SK-N-SH (cell line): Measurements from ENCODE around the gene SGF29. TPM values are rescaled to one million over a fixed set of nuclear protein-coding genes. Genes with fewer than 3 reads are reported as not detected.

Experiments used
- CTCF ChIA-PET: fragments of 300-600, 350-600 bp; formaldehyde crosslinking; extraction: SDS; loops from one replicate; lab custom pipeline; 2021; lab: Yijun Ruan, JAX
- POLR2A ChIA-PET: fragments of 350-600 bp; sonication (Branson Sonifier 250); formaldehyde crosslinking; extraction: SDS; loops from one replicate; lab custom pipeline; 2020; ENCODE audit warnings: antibody characterized with exemption, inconsistent platforms; lab: Yijun Ruan, JAX
- DNase-seq: peaks from one replicate; pipeline ENCODE4 v3.0.0; 2012
- H2AFZ ChIP-seq: fragments of 200-600 bp; sonication (generic); 2 replicates; pipeline ENCODE4 v1.8.1; 2016; ENCODE audit warnings: antibody characterized with exemption, mild to moderate bottlenecking, low read depth
- H3F3A ChIP-seq: fragments of 200-600 bp; sonication (generic); replicated peaks from 2 replicates; pipeline ENCODE3; 2016; ENCODE audit warnings: antibody characterized with exemption, mild to moderate bottlenecking; ENCODE audit not compliant: insufficient read depth
- H3K27ac ChIP-seq, 2 experiments: fragments of 200-500 bp in 1 of 2; fragments of 200-600 bp in 1 of 2; sonication (Bioruptor generic) in 1 of 2; sonication (generic), shearing (Covaris generic) in 1 of 2; 2 replicates each; pipeline versions ENCODE4 v1.5.1 to v1.6.1; 2014 to 2016; ENCODE audit warnings: low read depth in 2 of 2, inconsistent platforms in 1 of 2, low read length in 1 of 2, mild to moderate bottlenecking in 1 of 2, mixed read lengths in 1 of 2
- H3K27me3 ChIP-seq: fragments of 200-600 bp; sonication (generic), shearing (Covaris generic); 2 replicates; pipeline ENCODE4 v1.6.1; 2016; ENCODE audit warnings: mixed run types; ENCODE audit not compliant: insufficient read depth
- H3K36me3 ChIP-seq, 2 experiments: fragments of 200-500 bp in 1 of 2; fragments of 200-600 bp in 1 of 2; sonication (Bioruptor generic) in 1 of 2; sonication (generic) in 1 of 2; replicated peaks in 1 of 2; 2 replicates each; pipeline versions ENCODE3 to v1.5.1; 2014 to 2016; ENCODE audit warnings: low read length in 1 of 2, mild to moderate bottlenecking in 1 of 2; ENCODE audit not compliant: insufficient read depth in 2 of 2, control insufficient read depth in 1 of 2
- H3K4me1 ChIP-seq, 2 experiments: fragments of 200-500 bp in 1 of 2; fragments of 200-600 bp in 1 of 2; sonication (Bioruptor generic) in 1 of 2; sonication (generic), shearing (Covaris generic) in 1 of 2; 2 replicates each; pipeline versions ENCODE4 v1.5.1 to v1.6.1; 2014 to 2016; ENCODE audit warnings: low read depth in 1 of 2, low read length in 1 of 2, mixed run types in 1 of 2; ENCODE audit not compliant: insufficient read depth in 2 of 2, control insufficient read depth in 1 of 2
- H3K4me2 ChIP-seq: fragments of 200-600 bp; sonication (generic), shearing (Covaris generic); 2 replicates; pipeline ENCODE4 v1.6.1; 2017; ENCODE audit warnings: mixed run types
- H3K4me3 ChIP-seq, 2 experiments: fragments of 200-500 bp in 1 of 2; fragments of 200-600 bp in 1 of 2; sonication (Bioruptor generic) in 1 of 2; sonication (generic), shearing (Covaris generic) in 1 of 2; 2 replicates each; pipeline versions ENCODE4 v1.5.1 to v1.8.1; 2014 to 2016; ENCODE audit warnings: low read depth in 2 of 2, inconsistent platforms in 1 of 2, low read length in 1 of 2, mild to moderate bottlenecking in 1 of 2, mixed read lengths in 1 of 2, moderate library complexity in 1 of 2
- H3K79me2 ChIP-seq: fragments of 200-600 bp; sonication (generic); 2 replicates; pipeline ENCODE4 v1.8.1; 2017; ENCODE audit warnings: mild to moderate bottlenecking; ENCODE audit not compliant: insufficient read depth
- H3K9ac ChIP-seq: fragments of 200-600 bp; sonication (generic); 2 replicates; pipeline ENCODE4 v1.6.1; 2017; ENCODE audit warnings: mixed run types
- H3K9me2 ChIP-seq: fragments of 200-600 bp; sonication (generic); 2 replicates; pipeline ENCODE4 v1.6.1; 2017; ENCODE audit warnings: mixed run types
- H3K9me3 ChIP-seq: fragments of 200-600 bp; sonication (generic); 2 replicates; pipeline ENCODE4 v1.6.1; 2017; ENCODE audit warnings: mixed run types, mild to moderate bottlenecking, moderate library complexity
- H4K20me1 ChIP-seq: fragments of 200-600 bp; sonication (generic); 2 replicates; pipeline ENCODE4 v1.6.1; 2017; ENCODE audit warnings: mild to moderate bottlenecking, mixed run types; ENCODE audit not compliant: insufficient read depth
- CHD2 ChIP-seq: fragments of 150-350 bp; IDR thresholded peaks from 2 replicates; pipeline ENCODE4 v1.6.1; 2018; ENCODE audit warnings: low read length; ENCODE audit not compliant: partially characterized antibody
- EP300 ChIP-seq, 2 experiments: IDR thresholded peaks; 2 replicates each; pipeline versions ENCODE4 v1.4.0 to v1.6.1; 2012; ENCODE audit warnings: borderline replicate concordance in 1 of 2, low read depth in 1 of 2, low read length in 1 of 2
- FOSL2 ChIP-seq: IDR thresholded peaks from 2 replicates; pipeline ENCODE4 v1.4.0; 2012; ENCODE audit warnings: low read depth, mild to moderate bottlenecking, moderate library complexity, borderline replicate concordance
- FOXM1 ChIP-seq: IDR thresholded peaks from 2 replicates; pipeline ENCODE4 v1.4.0; 2012; ENCODE audit warnings: low read depth, mild to moderate bottlenecking
- GATA2 ChIP-seq: sonication (generic); formaldehyde crosslinking; IDR thresholded peaks from 2 replicates; pipeline ENCODE4 v1.5.0; 2020; ENCODE audit warnings: mild to moderate bottlenecking, missing genetic modification reagents
- JUND ChIP-seq: IDR thresholded peaks from 2 replicates; pipeline ENCODE4 v1.4.0; 2012
- MEF2A ChIP-seq: IDR thresholded peaks from 2 replicates; pipeline ENCODE4 v1.4.0; 2012; ENCODE audit warnings: low read depth, borderline replicate concordance
- MXI1 ChIP-seq: IDR thresholded peaks from 2 replicates; pipeline ENCODE4 v1.6.1; 2012; ENCODE audit warnings: mild to moderate bottlenecking, low read depth, low read length, improper control_type of control experiment
- NRF1 ChIP-seq: IDR thresholded peaks from 2 replicates; pipeline ENCODE4 v1.6.1; 2012; ENCODE audit warnings: low read depth, mild to moderate bottlenecking, low read length
- POLR2AphosphoS5 ChIP-seq: IDR thresholded peaks from 2 replicates; pipeline ENCODE4 v1.6.1; 2012; ENCODE audit warnings: low read depth, low read length
- RCOR1 ChIP-seq: fragments of 150-350 bp; IDR thresholded peaks from 2 replicates; pipeline ENCODE4 v1.6.1; 2017; ENCODE audit warnings: antibody characterized with exemption, low read length
- RFX5 ChIP-seq: IDR thresholded peaks from 2 replicates; pipeline ENCODE4 v1.6.1; 2012; ENCODE audit warnings: mild to moderate bottlenecking, improper control_type of control experiment, low read length
- RXRA ChIP-seq: IDR thresholded peaks from 2 replicates; pipeline ENCODE4 v1.4.0; 2012; ENCODE audit warnings: low read depth, mild to moderate bottlenecking, borderline replicate concordance
- TEAD4 ChIP-seq: IDR thresholded peaks from 2 replicates; pipeline ENCODE4 v1.4.0; 2012; ENCODE audit warnings: mild to moderate bottlenecking, borderline replicate concordance; ENCODE audit not compliant: insufficient read depth
- YY1 ChIP-seq: IDR thresholded peaks from 2 replicates; pipeline ENCODE4 v1.4.0; 2012; ENCODE audit warnings: low read depth, mild to moderate bottlenecking
- WGBS: methylation state at CpG from one replicate; pipeline ENCODE4 v1.1.6; 2017; ENCODE audit warnings: low lambda C conversion rate; 5-methylcytosine and 5-hydroxymethylcytosine counted together
- polyA plus RNA-seq, 3 experiments: library from polyadenylated mRNA; depleted of rRNA; stranded (reverse); fragments of >200 nt; gene quantifications; 2 replicates each; pipeline ENCODE4 v1.2.3, GENCODE V29; 2012
- TF ChIP-seq, protein P1 (sequence below): IDR thresholded peaks from 2 replicates; pipeline ENCODE4 v1.4.0; 2012; ENCODE audit warnings: low read depth, borderline replicate concordance
- TF ChIP-seq, protein P2 (sequence below): IDR thresholded peaks from 2 replicates; pipeline ENCODE4 v1.6.1; 2012; ENCODE audit warnings: mild to moderate bottlenecking, low read depth, low read length, moderate library complexity
- TF ChIP-seq, protein P3 (sequence below): fragments of 150-350 bp; IDR thresholded peaks from 2 replicates; pipeline ENCODE4 v1.6.1; 2017; ENCODE audit warnings: antibody characterized with exemption, low read length, low read depth, borderline replicate concordance
- TF ChIP-seq, protein P4 (sequence below): IDR thresholded peaks from 2 replicates; pipeline ENCODE4 v1.4.0; 2012; ENCODE audit warnings: low read depth, borderline replicate concordance

Gene SGF29
- polyA plus RNA-seq, 1 of the 3 experiments (the other 2 are of a cell fraction) = 4.6 TPM

DNA sequence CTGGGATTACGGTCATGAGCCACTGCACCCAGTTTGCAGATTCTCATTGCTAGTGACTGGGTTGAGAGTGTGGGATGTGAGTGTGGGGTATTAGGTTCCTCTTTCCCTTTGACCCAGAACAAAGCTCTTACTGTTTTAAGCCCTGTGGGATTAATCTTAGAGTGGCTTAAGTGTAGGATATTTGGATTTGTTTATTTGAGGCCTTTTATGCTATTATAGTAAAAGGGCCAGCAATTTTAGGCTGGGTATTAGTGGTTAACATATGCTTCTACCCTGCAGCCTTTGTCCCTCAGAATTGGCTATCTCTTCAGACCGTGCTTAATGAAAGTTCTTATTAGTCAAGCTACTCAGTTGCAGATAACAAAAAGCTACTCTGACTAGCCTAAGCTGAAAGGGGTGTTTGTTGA lies 3.2 kb downstream of the SGF29 start:
- Histone ChIP-seq H3K9ac (no peak overlapping the region), H3K9me3 (no peaks in the 10 kb centered on the region), H3F3A (no peaks in the 10 kb centered on the region), H2AFZ (no peak overlapping the region), H3K4me3 (no peak overlapping the region), H4K20me1 (no peaks in the 10 kb centered on the region), H3K9me2 (no peaks in the 10 kb centered on the region), H3K4me1 (peaks cover 0 to 3% of the 10 kb centered on the region in 2 experiments; a peak in 2 of 4 replicates), H3K4me2 (no peak overlapping the region), H3K27me3 (no peaks in the 10 kb centered on the region), H3K36me3 (peaks cover 0 to 6% of the 10 kb centered on the region in 2 experiments), H3K79me2 (peaks cover 13% of the 10 kb centered on the region), H3K27ac (no peak overlapping the region)
- WGBS = 93% methylated on average over 2 of the region's 2 CpGs
- TF ChIP-seq FOXM1 (no peak), MXI1 (no peak), POLR2AphosphoS5 (no peak), CHD2 (no peak), YY1 (no peak), NRF1 (no peak), RFX5 (no peak)
- TF ChIP-seq, protein P1, sequence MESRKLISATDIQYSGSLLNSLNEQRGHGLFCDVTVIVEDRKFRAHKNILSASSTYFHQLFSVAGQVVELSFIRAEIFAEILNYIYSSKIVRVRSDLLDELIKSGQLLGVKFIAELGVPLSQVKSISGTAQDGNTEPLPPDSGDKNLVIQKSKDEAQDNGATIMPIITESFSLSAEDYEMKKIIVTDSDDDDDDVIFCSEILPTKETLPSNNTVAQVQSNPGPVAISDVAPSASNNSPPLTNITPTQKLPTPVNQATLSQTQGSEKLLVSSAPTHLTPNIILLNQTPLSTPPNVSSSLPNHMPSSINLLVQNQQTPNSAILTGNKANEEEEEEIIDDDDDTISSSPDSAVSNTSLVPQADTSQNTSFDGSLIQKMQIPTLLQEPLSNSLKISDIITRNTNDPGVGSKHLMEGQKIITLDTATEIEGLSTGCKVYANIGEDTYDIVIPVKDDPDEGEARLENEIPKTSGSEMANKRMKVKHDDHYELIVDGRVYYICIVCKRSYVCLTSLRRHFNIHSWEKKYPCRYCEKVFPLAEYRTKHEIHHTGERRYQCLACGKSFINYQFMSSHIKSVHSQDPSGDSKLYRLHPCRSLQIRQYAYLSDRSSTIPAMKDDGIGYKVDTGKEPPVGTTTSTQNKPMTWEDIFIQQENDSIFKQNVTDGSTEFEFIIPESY = no peak
- ChIA-PET CTCF (interaction anchor here (0.6 to 0.7 kb wide), 2 partner anchors 79 to 259 kb away, joined by 3 read pairs; no protein-coding TSS in a partner anchor), POLR2A (no interaction called here)
- no peak for DNase-seq

DNA sequence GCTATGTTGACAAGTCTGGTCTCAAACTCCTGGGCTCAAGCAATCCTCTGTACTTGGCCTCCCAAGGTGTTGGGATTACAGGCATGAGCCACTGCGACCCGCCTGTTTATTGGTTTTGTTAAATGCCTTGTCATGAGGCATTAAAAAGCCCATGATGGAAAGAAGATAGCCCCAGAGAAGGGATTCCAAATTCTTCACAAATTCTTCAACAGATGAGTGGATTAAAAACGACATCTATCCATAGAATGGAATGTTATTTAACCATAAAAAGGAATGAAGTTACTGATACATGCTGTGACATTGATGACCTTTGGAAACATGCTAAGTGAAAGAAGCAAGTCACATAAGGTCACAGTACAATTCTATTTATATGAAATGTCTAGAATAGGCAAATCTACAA lies 4.7 kb downstream of the SGF29 start:
- H3K9ac ChIP-seq = no peak overlapping the region
- no peak for DNase-seq
- no peak overlapping the region for H2AFZ ChIP-seq
- H3F3A ChIP-seq = no peaks in the 10 kb centered on the region
- ChIA-PET CTCF (no interaction called here), POLR2A (no interaction called here)
- no peaks in the 10 kb centered on the region for H3K9me3 ChIP-seq
- H3K36me3 ChIP-seq = peaks cover 0 to 6% of the 10 kb centered on the region in 2 experiments
- WGBS = 66% methylated on average over 3 of the region's 3 CpGs
- no peak overlapping the region for H3K4me2 ChIP-seq
- peaks cover 13% of the 10 kb centered on the region for H3K79me2 ChIP-seq
- H3K27me3 ChIP-seq = no peaks in the 10 kb centered on the region
- H3K9me2 ChIP-seq = no peaks in the 10 kb centered on the region
- H3K4me1 ChIP-seq = peaks cover 0 to 6% of the 10 kb centered on the region in 2 experiments; a peak in 2 of 4 replicates
- no peak overlapping the region for H3K27ac ChIP-seq
- H4K20me1 ChIP-seq = no peaks in the 10 kb centered on the region
- no peak overlapping the region for H3K4me3 ChIP-seq
- no peak for TF ChIP-seq FOSL2
- TF ChIP-seq, protein P1 = no peak
- no peak for TF ChIP-seq TEAD4
- no peak for TF ChIP-seq JUND
- TF ChIP-seq GATA2 = no peak
- TF ChIP-seq, protein P2, sequence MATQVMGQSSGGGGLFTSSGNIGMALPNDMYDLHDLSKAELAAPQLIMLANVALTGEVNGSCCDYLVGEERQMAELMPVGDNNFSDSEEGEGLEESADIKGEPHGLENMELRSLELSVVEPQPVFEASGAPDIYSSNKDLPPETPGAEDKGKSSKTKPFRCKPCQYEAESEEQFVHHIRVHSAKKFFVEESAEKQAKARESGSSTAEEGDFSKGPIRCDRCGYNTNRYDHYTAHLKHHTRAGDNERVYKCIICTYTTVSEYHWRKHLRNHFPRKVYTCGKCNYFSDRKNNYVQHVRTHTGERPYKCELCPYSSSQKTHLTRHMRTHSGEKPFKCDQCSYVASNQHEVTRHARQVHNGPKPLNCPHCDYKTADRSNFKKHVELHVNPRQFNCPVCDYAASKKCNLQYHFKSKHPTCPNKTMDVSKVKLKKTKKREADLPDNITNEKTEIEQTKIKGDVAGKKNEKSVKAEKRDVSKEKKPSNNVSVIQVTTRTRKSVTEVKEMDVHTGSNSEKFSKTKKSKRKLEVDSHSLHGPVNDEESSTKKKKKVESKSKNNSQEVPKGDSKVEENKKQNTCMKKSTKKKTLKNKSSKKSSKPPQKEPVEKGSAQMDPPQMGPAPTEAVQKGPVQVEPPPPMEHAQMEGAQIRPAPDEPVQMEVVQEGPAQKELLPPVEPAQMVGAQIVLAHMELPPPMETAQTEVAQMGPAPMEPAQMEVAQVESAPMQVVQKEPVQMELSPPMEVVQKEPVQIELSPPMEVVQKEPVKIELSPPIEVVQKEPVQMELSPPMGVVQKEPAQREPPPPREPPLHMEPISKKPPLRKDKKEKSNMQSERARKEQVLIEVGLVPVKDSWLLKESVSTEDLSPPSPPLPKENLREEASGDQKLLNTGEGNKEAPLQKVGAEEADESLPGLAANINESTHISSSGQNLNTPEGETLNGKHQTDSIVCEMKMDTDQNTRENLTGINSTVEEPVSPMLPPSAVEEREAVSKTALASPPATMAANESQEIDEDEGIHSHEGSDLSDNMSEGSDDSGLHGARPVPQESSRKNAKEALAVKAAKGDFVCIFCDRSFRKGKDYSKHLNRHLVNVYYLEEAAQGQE = no peak
- TF ChIP-seq, protein P3, sequence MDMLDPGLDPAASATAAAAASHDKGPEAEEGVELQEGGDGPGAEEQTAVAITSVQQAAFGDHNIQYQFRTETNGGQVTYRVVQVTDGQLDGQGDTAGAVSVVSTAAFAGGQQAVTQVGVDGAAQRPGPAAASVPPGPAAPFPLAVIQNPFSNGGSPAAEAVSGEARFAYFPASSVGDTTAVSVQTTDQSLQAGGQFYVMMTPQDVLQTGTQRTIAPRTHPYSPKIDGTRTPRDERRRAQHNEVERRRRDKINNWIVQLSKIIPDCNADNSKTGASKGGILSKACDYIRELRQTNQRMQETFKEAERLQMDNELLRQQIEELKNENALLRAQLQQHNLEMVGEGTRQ = no peak
- TF ChIP-seq MEF2A = no peak
- TF ChIP-seq, protein P4, sequence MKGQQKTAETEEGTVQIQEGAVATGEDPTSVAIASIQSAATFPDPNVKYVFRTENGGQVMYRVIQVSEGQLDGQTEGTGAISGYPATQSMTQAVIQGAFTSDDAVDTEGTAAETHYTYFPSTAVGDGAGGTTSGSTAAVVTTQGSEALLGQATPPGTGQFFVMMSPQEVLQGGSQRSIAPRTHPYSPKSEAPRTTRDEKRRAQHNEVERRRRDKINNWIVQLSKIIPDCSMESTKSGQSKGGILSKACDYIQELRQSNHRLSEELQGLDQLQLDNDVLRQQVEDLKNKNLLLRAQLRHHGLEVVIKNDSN = no peak
- TF ChIP-seq RXRA = no peak
- no peak for TF ChIP-seq EP300 (IDR thresholded peaks at IDR 0.05; ENCODE audit: borderline replicate concordance in 1 of 2, low read depth in 1 of 2, low read length in 1 of 2)
- no peak for TF ChIP-seq FOXM1
- TF ChIP-seq RCOR1 = no peak
